Skeletal muscle satellite cell (primary cell): ENCODE results near the gene LRMDA.

Source experiments
- H3K27me3 ChIP-seq: 2 replicates; pipeline ENCODE4 v1.7.0; 2013; ENCODE audit warnings: low read length; ENCODE audit not compliant: control insufficient read depth, insufficient read depth
- H3K36me3 ChIP-seq: 2 replicates; pipeline ENCODE4 v1.7.0; 2013; ENCODE audit warnings: mild to moderate bottlenecking, control low read depth, low read length; ENCODE audit not compliant: insufficient read depth
- H3K4me1 ChIP-seq: 2 replicates; pipeline ENCODE4 v1.7.0; 2013; ENCODE audit warnings: low read length; ENCODE audit not compliant: control insufficient read depth, insufficient read depth
- H3K4me2 ChIP-seq: 2 replicates; pipeline ENCODE4 v1.7.0; 2013; ENCODE audit warnings: mild to moderate bottlenecking, low read length
- H3K4me3 ChIP-seq: 2 replicates; pipeline ENCODE4 v1.7.0; 2013; ENCODE audit warnings: low read length
- H3K9ac ChIP-seq: 2 replicates; pipeline ENCODE4 v1.7.0; 2013; ENCODE audit warnings: mild to moderate bottlenecking, low read depth, low read length, moderate library complexity
- H3K9me3 ChIP-seq: replicated peaks from 2 replicates; pipeline ENCODE4 v1.7.0; 2013; ENCODE audit warnings: mild to moderate bottlenecking, control low read depth, low read length

LRMDA gene

GRCh38 chr10:75678527-75678926 lies 247.1 kb downstream of the LRMDA start:
- H3K4me2 ChIP-seq: no peak overlapping the region
- peaks cover 8% of the 10 kb centered on the region for H3K27me3 ChIP-seq
- H3K36me3 ChIP-seq: no peaks in the 10 kb centered on the region
- H3K4me1 ChIP-seq: no peaks in the 10 kb centered on the region
- H3K9ac ChIP-seq: no peak overlapping the region
- no peaks in the 10 kb centered on the region for H3K9me3 ChIP-seq
- H3K4me3 ChIP-seq: no peak overlapping the region

- Histone ChIP-seq H3K4me3 (no peak overlapping the region), H3K4me2 (no peak overlapping the region), H3K4me1 (no peaks in the 10 kb centered on the region), H3K36me3 (no peaks in the 10 kb centered on the region), H3K9ac (no peak overlapping the region), H3K27me3 (peaks cover 8% of the 10 kb centered on the region), H3K9me3 (no peaks in the 10 kb centered on the region)
Measured at GRCh38 chr10:75679536-75679935, 248.1 kb downstream of the LRMDA start.

GRCh38 chr10:75681334-75681733 lies 249.9 kb downstream of the LRMDA start:
- H3K4me1 ChIP-seq: no peaks in the 10 kb centered on the region
- H3K36me3 ChIP-seq: no peaks in the 10 kb centered on the region
- H3K9me3 ChIP-seq: no peaks in the 10 kb centered on the region
- H3K4me2 ChIP-seq: no peak overlapping the region
- H3K9ac ChIP-seq: no peak overlapping the region
- peaks cover 4% of the 10 kb centered on the region for H3K27me3 ChIP-seq
- H3K4me3 ChIP-seq: no peak overlapping the region

- no peaks in the 10 kb centered on the region for H3K4me1 ChIP-seq
- H3K4me3 ChIP-seq: no peak overlapping the region
- no peaks in the 10 kb centered on the region for H3K9me3 ChIP-seq
- H3K9ac ChIP-seq: no peak overlapping the region
- H3K4me2 ChIP-seq: no peak overlapping the region
- H3K36me3 ChIP-seq: no peaks in the 10 kb centered on the region
- H3K27me3 ChIP-seq: no peaks in the 10 kb centered on the region
Measured at GRCh38 chr10:75682649-75683557, 251.5 kb downstream of the LRMDA start.

GRCh38 chr10:75685187-75685586 lies 253.8 kb downstream of the LRMDA start:
- Histone ChIP-seq H3K36me3 (no peaks in the 10 kb centered on the region), H3K9me3 (no peaks in the 10 kb centered on the region), H3K4me1 (no peaks in the 10 kb centered on the region), H3K4me3 (no peak overlapping the region), H3K9ac (no peak overlapping the region), H3K27me3 (no peaks in the 10 kb centered on the region), H3K4me2 (no peak overlapping the region)

- Histone ChIP-seq H3K9ac (no peak overlapping the region), H3K4me1 (no peaks in the 10 kb centered on the region), H3K36me3 (no peaks in the 10 kb centered on the region), H3K4me3 (no peak overlapping the region), H3K4me2 (no peak overlapping the region), H3K9me3 (no peaks in the 10 kb centered on the region), H3K27me3 (no peaks in the 10 kb centered on the region)
Measured at GRCh38 chr10:75688506-75689300, 257.3 kb downstream of the LRMDA start.

- Histone ChIP-seq H3K9ac (no peak overlapping the region), H3K4me2 (no peak overlapping the region), H3K36me3 (no peaks in the 10 kb centered on the region), H3K27me3 (peaks cover 5% of the 10 kb centered on the region), H3K4me3 (no peak overlapping the region), H3K4me1 (no peaks in the 10 kb centered on the region), H3K9me3 (no peaks in the 10 kb centered on the region)
Measured at GRCh38 chr10:75693489-75693888, 262.1 kb downstream of the LRMDA start.

- Histone ChIP-seq H3K27me3 (peaks cover 5% of the 10 kb centered on the region), H3K36me3 (no peaks in the 10 kb centered on the region), H3K9me3 (no peaks in the 10 kb centered on the region), H3K4me3 (no peak overlapping the region), H3K4me2 (no peak overlapping the region), H3K9ac (no peak overlapping the region), H3K4me1 (no peaks in the 10 kb centered on the region)
Measured at GRCh38 chr10:75694269-75694668, 262.8 kb downstream of the LRMDA start.

GRCh38 chr10:75694790-75695189 lies 263.4 kb downstream of the LRMDA start:
- peaks cover 5% of the 10 kb centered on the region for H3K27me3 ChIP-seq
- H3K36me3 ChIP-seq: no peaks in the 10 kb centered on the region
- H3K4me2 ChIP-seq: no peak overlapping the region
- H3K4me1 ChIP-seq: no peaks in the 10 kb centered on the region
- no peaks in the 10 kb centered on the region for H3K9me3 ChIP-seq
- no peak overlapping the region for H3K9ac ChIP-seq
- no peak overlapping the region for H3K4me3 ChIP-seq

- H3K4me3 ChIP-seq: no peak overlapping the region
- H3K9me3 ChIP-seq: no peaks in the 10 kb centered on the region
- peaks cover 5% of the 10 kb centered on the region for H3K27me3 ChIP-seq
- no peak overlapping the region for H3K9ac ChIP-seq
- no peak overlapping the region for H3K4me2 ChIP-seq
- no peaks in the 10 kb centered on the region for H3K36me3 ChIP-seq
- no peaks in the 10 kb centered on the region for H3K4me1 ChIP-seq
Measured at GRCh38 chr10:75695994-75696393, 264.6 kb downstream of the LRMDA start.

- Histone ChIP-seq H3K9ac (no peak overlapping the region), H3K9me3 (no peaks in the 10 kb centered on the region), H3K36me3 (no peaks in the 10 kb centered on the region), H3K4me1 (no peaks in the 10 kb centered on the region), H3K4me2 (no peak overlapping the region), H3K27me3 (peaks cover 5% of the 10 kb centered on the region), H3K4me3 (no peak overlapping the region)
Measured at GRCh38 chr10:75696536-75696935, 265.1 kb downstream of the LRMDA start.
